Fibroblast of mammary gland (primary cell): ENCODE data around the gene C14orf119.

ENCODE experiments used
- DNase-seq: peaks from one replicate; pipeline ENCODE4 v3.0.0-alpha.2; 2010; ENCODE audit warnings: low read depth
- H3K4me3 ChIP-seq: 2 replicates; pipeline ENCODE4 v1.5.1; 2011; ENCODE audit warnings: low read depth, mild to moderate bottlenecking, low read length, moderate library complexity; ENCODE audit not compliant: control insufficient read depth
- CTCF ChIP-seq: conservative IDR thresholded peaks from 2 replicates; pipeline ENCODE4 v1.5.1; 2011; ENCODE audit warnings: low read depth, low read length, inconsistent platforms; ENCODE audit not compliant: control insufficient read depth, insufficient read depth

C14orf119 gene

GRCh38 chr14:23095196-23096108 is at the start of gene C14orf119:
Gene C14orf119, plus strand, starts transcription at chr14:23095505. Its CDS starts 2,154 bp downstream, at chr14:23097659.
- TF ChIP-seq CTCF, result no peak
- peak; percentile 99 for DNase-seq

GRCh38 chr14:23047034-23047634 is 48.2 kb upstream of the C14orf119 start:
- no peak for TF ChIP-seq CTCF
- no peak overlapping the region for H3K4me3 ChIP-seq
- DNase-seq, result no peak

More at GRCh38 chr14:23095196-23096108, at the start of gene C14orf119:
- peak within 1 kb of the TSS; percentile 97 for H3K4me3 ChIP-seq

GRCh38 chr14:23047751-23048693 is 47.3 kb upstream of the C14orf119 start:
- no peak for DNase-seq
- H3K4me3 ChIP-seq, result no peak overlapping the region
- TF ChIP-seq CTCF, result no peak

- no peak for DNase-seq
- TF ChIP-seq CTCF, result no peak
- no peak overlapping the region for H3K4me3 ChIP-seq
Observed at GRCh38 chr14:23049011-23049410, 46.3 kb upstream of the C14orf119 start.

- DNase-seq, result no peak
- H3K4me3 ChIP-seq, result no peak overlapping the region
- no peak for TF ChIP-seq CTCF
Observed at GRCh38 chr14:23051141-23052057, 43.9 kb upstream of the C14orf119 start.
